Endodermal cell (in vitro differentiated cells): Measurements from ENCODE around the gene SOCS1. TPM values are rescaled to one million over a fixed set of nuclear protein-coding genes. Genes with fewer than 3 reads are reported as not detected.

Experiments
- DNase-seq: peaks from one replicate; pipeline ENCODE4 v3.0.0-alpha.2; 2017
- H3K27ac ChIP-seq: 2 replicates; pipeline ENCODE4 v1.5.1; 2013; ENCODE audit warnings: mild to moderate bottlenecking, low read depth, low read length, moderate library complexity
- H3K27me3 ChIP-seq: 2 replicates; pipeline ENCODE4 v1.6.1; 2013; ENCODE audit warnings: mild to moderate bottlenecking, low read length, moderate library complexity; ENCODE audit not compliant: insufficient read depth, control insufficient read depth, poor library complexity, severe bottlenecking
- H3K36me3 ChIP-seq: 2 replicates; pipeline ENCODE4 v1.7.0; 2013; ENCODE audit warnings: mild to moderate bottlenecking, low read length, moderate library complexity; ENCODE audit not compliant: control insufficient read depth, insufficient read depth
- H3K4me1 ChIP-seq: one replicate; pipeline ENCODE4 v1.7.0; 2013; ENCODE audit warnings: low read length; ENCODE audit not compliant: control insufficient read depth, insufficient read depth
- H3K4me3 ChIP-seq: 2 replicates; pipeline ENCODE4 v1.5.1; 2013; ENCODE audit warnings: mild to moderate bottlenecking, low read length, moderate library complexity
- H3K9ac ChIP-seq: 2 replicates; pipeline ENCODE4 v1.6.1; 2013; ENCODE audit warnings: mild to moderate bottlenecking, low read length, moderate library complexity; ENCODE audit not compliant: poor library complexity, severe bottlenecking; ENCODE audit errors: extremely low read depth
- H3K9me3 ChIP-seq: 2 replicates; pipeline ENCODE4 v1.6.1; 2013; ENCODE audit warnings: mild to moderate bottlenecking, low read length, moderate library complexity; ENCODE audit not compliant: control insufficient read depth
- H3K27ac Mint-ChIP-seq: 2 replicates; pipeline ENCODE4 v1.8.0; 2020; ENCODE audit warnings: mixed read lengths
- H3K27me3 Mint-ChIP-seq: 2 replicates; pipeline ENCODE4 v1.8.0; 2021; ENCODE audit warnings: mild to moderate bottlenecking, mixed read lengths; ENCODE audit not compliant: insufficient read depth
- H3K36me3 Mint-ChIP-seq: 2 replicates; pipeline ENCODE4 v1.8.0; 2020; ENCODE audit warnings: low read depth, mixed read lengths
- H3K4me1 Mint-ChIP-seq: 2 replicates; pipeline ENCODE4 v1.8.0; 2020; ENCODE audit warnings: mixed read lengths
- H3K4me3 Mint-ChIP-seq: 2 replicates; pipeline ENCODE4 v1.8.0; 2020; ENCODE audit warnings: mild to moderate bottlenecking, moderate library complexity, mixed read lengths
- H3K9me3 Mint-ChIP-seq: 2 replicates; pipeline ENCODE4 v1.8.0; 2020; ENCODE audit warnings: mild to moderate bottlenecking, mixed read lengths
- CTCF ChIP-seq: fragments of 200-600 bp; sonication (generic); conservative IDR thresholded peaks from 2 replicates; pipeline ENCODE4 v1.5.0; 2021; ENCODE audit warnings: antibody characterized with exemption, mild to moderate bottlenecking
- whole genome bisulfite sequencing, 2 experiments: methylation state at CpG; one replicate each; pipeline versions ENCODE4 v1.1.5 to v1.1.7; 2013; ENCODE audit warnings: missing lambda C conversion rate in 2 of 2, mixed read lengths in 1 of 2; ENCODE audit not compliant: insufficient coverage in 1 of 2, insufficient read length in 1 of 2; 5-methylcytosine and 5-hydroxymethylcytosine counted together
- total RNA-seq, 2 donors: library from RNA; stranded (reverse); fragmentation: NEBNext Ultra II Directional in 1 of 2; extraction: Animal tissue kit (Norgen Biotek cat#: 25700) in 1 of 2; gene quantifications; 2 replicates in 1 of 2; 3 replicates in 1 of 2; pipeline ENCODE4 v1.2.1, GENCODE V29; 2021

SOCS1 gene
- total RNA-seq, 2 donors from 2014 or later: 5.6 to 7.2 TPM

DNA sequence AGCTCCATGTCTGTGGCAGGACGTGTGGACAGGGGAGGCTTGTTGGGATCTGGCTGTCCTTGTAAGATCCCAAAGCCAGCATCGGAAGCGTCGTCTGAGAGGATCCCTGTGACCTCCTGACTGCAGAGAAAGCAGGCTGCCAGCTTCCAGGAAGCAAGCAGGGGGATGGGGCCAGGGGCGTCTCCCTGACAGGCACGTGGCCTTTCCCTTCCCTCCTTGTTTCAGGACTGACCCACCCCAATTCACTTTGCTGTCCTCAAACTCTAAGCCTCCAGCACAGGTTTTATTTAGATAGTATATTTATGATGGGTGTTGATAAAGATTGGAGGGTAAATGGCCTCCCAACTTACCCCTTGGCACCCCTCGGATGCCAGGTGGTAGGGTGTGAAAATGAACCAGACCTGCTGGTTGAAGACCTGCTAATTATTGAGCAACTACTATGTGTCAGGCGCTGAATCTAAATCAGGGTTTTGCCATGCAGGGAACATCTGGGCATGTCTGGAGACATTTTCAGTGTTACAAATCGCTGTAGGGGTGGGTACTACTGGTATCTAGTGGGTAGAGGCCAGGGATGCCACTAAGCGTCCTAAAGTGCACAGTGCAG is 24.5 kb downstream of the SOCS1 start:
- DNase-seq: no peak
- Histone ChIP-seq H3K9me3 (no peaks in the 10 kb centered on the region), H3K9ac (no peak overlapping the region), H3K36me3 (no peaks in the 10 kb centered on the region), H3K4me1 (no peaks in the 10 kb centered on the region), H3K4me3 (no peak overlapping the region), H3K27ac (no peak overlapping the region), H3K27me3 (no peaks in the 10 kb centered on the region)
- no peaks in the 10 kb centered on the region for H3K36me3 Mint-ChIP-seq
- TF ChIP-seq CTCF: no peak
- no peak overlapping the region for H3K4me3 Mint-ChIP-seq
- H3K9me3 Mint-ChIP-seq: no peaks in the 10 kb centered on the region
- H3K27ac Mint-ChIP-seq: no peak overlapping the region
- H3K4me1 Mint-ChIP-seq: no peaks in the 10 kb centered on the region
- H3K27me3 Mint-ChIP-seq: no peaks in the 10 kb centered on the region
- 70 to 80% methylated on average over 6 to 10 of the region's 10 CpGs for WGBS, 2 experiments

DNA sequence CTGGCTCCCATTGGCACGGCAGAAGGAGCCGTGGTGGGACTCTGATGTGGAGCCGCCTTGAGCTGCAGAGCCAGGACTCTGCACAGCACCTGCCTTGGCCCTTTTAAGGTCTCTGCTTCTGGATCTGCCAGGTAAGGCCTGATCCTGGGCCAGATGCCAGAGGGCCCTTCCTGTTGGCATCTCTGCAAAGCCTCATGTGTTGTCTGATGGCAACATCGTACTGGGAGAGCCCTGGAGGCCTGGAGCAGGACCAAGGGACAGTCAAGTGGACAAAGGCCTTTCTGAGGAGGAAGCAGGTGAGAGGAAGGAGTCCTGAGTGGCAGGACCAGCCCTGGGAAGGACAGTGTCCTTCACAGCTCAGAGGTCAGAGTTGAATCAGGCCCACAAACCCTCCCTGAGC is 26.1 kb downstream of the SOCS1 start:
- Histone ChIP-seq H3K36me3 (no peaks in the 10 kb centered on the region), H3K27me3 (no peaks in the 10 kb centered on the region), H3K27ac (no peak overlapping the region), H3K4me1 (no peaks in the 10 kb centered on the region), H3K9ac (no peak overlapping the region), H3K4me3 (no peak overlapping the region), H3K9me3 (no peaks in the 10 kb centered on the region)
- WGBS, 2 experiments: 93 to 100% methylated on average over 3 to 4 of the region's 4 CpGs
- H3K4me3 Mint-ChIP-seq: no peak overlapping the region
- H3K27me3 Mint-ChIP-seq: peaks cover 2% of the 10 kb centered on the region
- no peaks in the 10 kb centered on the region for H3K9me3 Mint-ChIP-seq
- H3K27ac Mint-ChIP-seq: no peak overlapping the region
- no peak for TF ChIP-seq CTCF
- no peaks in the 10 kb centered on the region for H3K36me3 Mint-ChIP-seq
- DNase-seq: no peak
- H3K4me1 Mint-ChIP-seq: no peaks in the 10 kb centered on the region

DNA sequence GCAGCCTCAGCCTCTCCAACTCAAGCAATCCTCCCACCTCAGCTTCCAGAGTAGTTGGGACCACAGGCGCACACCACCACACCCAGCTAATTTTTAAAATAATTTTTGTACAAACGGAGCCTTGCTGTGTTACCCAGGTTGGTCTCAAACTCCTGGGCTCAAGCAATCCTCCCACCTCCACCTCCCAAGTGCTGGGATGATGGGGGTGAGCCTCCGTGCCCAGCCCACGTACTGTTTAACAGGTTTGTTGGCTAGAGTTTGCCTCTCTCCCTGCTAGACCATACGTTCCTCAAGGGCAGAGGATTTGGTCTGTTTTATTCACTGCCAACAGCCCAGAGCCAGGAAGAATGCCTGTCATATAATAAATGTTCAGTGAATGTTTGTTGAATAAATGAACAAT is 26.6 kb downstream of the SOCS1 start:
- H3K4me1 ChIP-seq: no peaks in the 10 kb centered on the region
- DNase-seq: no peak
- H3K4me1 Mint-ChIP-seq: no peaks in the 10 kb centered on the region
- no peak overlapping the region for H3K27ac Mint-ChIP-seq
- no peaks in the 10 kb centered on the region for H3K9me3 ChIP-seq
- H3K27ac ChIP-seq: no peak overlapping the region
- peaks cover 2% of the 10 kb centered on the region for H3K27me3 Mint-ChIP-seq
- no peak overlapping the region for H3K9ac ChIP-seq
- H3K4me3 ChIP-seq: no peak overlapping the region
- no peaks in the 10 kb centered on the region for H3K36me3 ChIP-seq
- H3K36me3 Mint-ChIP-seq: no peaks in the 10 kb centered on the region
- H3K4me3 Mint-ChIP-seq: no peak overlapping the region
- 90 to 91% methylated on average over 2 to 5 of the region's 5 CpGs for WGBS, 2 experiments
- H3K27me3 ChIP-seq: no peaks in the 10 kb centered on the region
- no peaks in the 10 kb centered on the region for H3K9me3 Mint-ChIP-seq
- TF ChIP-seq CTCF: no peak
